Activated CD8-positive, alpha-beta memory T cell treated with anti-CD3 and anti-CD28 coated beads, Interleukin-2, amount 50 U/mL, for 24 hours (primary cell): ENCODE measurements around the gene SKOR1.

Experiments
- DNase-seq: peaks from one replicate; pipeline ENCODE4 v3.0.0-alpha.2; 2020; ENCODE audit errors: extremely low read depth

The SKOR1 gene

GRCh38 chr15:67820122-67820991, 5.0 kb upstream of the SKOR1 start:
- no peak for DNase-seq

- no peak for DNase-seq
Measured at GRCh38 chr15:67820992-67821783, 4.1 kb upstream of the SKOR1 start.

GRCh38 chr15:67821784-67822440, 3.4 kb upstream of the SKOR1 start:
- DNase-seq: no peak

GRCh38 chr15:67822537-67823313, 2.6 kb upstream of the SKOR1 start:
- no peak for DNase-seq

GRCh38 chr15:67823314-67824196, 1.8 kb upstream of the SKOR1 start:
- DNase-seq: no peak

GRCh38 chr15:67824197-67824968, 926 bp upstream of the SKOR1 start:
- no peak for DNase-seq

GRCh38 chr15:67825881-67826716, 790 bp downstream of the SKOR1 start:
- no peak for DNase-seq

GRCh38 chr15:67826717-67827561, 1.6 kb downstream of the SKOR1 start:
- DNase-seq: no peak

GRCh38 chr15:67827562-67828277, 2.4 kb downstream of the SKOR1 start:
- no peak for DNase-seq

- DNase-seq: no peak
Measured at GRCh38 chr15:67828278-67828968, 3.1 kb downstream of the SKOR1 start.

- no peak for DNase-seq
Measured at GRCh38 chr15:67828969-67829646, 3.8 kb downstream of the SKOR1 start.

- DNase-seq: no peak
Measured at GRCh38 chr15:67829647-67830504, 4.6 kb downstream of the SKOR1 start.

- DNase-seq: no peak
Measured at GRCh38 chr15:67831363-67831762, 6.1 kb downstream of the SKOR1 start.

- no peak for DNase-seq
Measured at GRCh38 chr15:67832031-67832551, 6.8 kb downstream of the SKOR1 start.
